Vagina (tissue), 2 donors: ENCODE results near the gene GBF1. TPM values are rescaled to one million over a fixed set of nuclear protein-coding genes. Genes with fewer than 3 reads are reported as not detected.

Source experiments
- DNase-seq, 2 donors: peaks; one replicate each; pipeline ENCODE4 v3.0.0-alpha.2; 2017; ENCODE audit errors: extremely low spot score in 2 of 2
- H3K27ac ChIP-seq: fragments of 200-600 bp; sonication (generic); one replicate; pipeline ENCODE4 v1.5.1; 2019
- H3K27me3 ChIP-seq: fragments of 200-600 bp; sonication (generic); one replicate; pipeline ENCODE4 v1.5.1; 2019
- H3K36me3 ChIP-seq, 2 donors: fragments of 200-600 bp; sonication (generic); one replicate each; pipeline ENCODE4 v1.5.1; 2017 to 2019
- H3K4me1 ChIP-seq: fragments of 200-600 bp; sonication (generic); one replicate; pipeline ENCODE4 v1.5.1; 2019
- H3K4me3 ChIP-seq, 2 donors: fragments of 200-600 bp; sonication (generic); 1 replicate in 1 of 2; 2 replicates in 1 of 2; pipeline ENCODE4 v1.5.1; 2016 to 2019
- H3K9me3 ChIP-seq: fragments of 200-600 bp; sonication (generic); one replicate; pipeline ENCODE4 v1.5.1; 2019
- POLR2A ChIP-seq, 2 donors: fragments of 450-650 bp; IDR thresholded peaks; one replicate each; pipeline ENCODE4 v1.6.1; 2017; ENCODE audit warnings: antibody characterized with exemption in 2 of 2, mild to moderate bottlenecking in 2 of 2, moderate library complexity in 2 of 2
- POLR2AphosphoS5 ChIP-seq, 2 donors: sonication (generic); formaldehyde crosslinking; IDR thresholded peaks; one replicate each; pipeline ENCODE4 v1.9.0; 2017; ENCODE audit warnings: antibody characterized with exemption in 2 of 2, mild to moderate bottlenecking in 2 of 2, low read depth in 1 of 2; ENCODE audit not compliant: insufficient read depth in 1 of 2
- intact Hi-C: fragments of 100-400 bp; cut with DNase I; formaldehyde crosslinking; loops from one replicate; pipeline ENCODE4 v1.15.1; 2023
- total RNA-seq: library from RNA; depleted of rRNA; stranded (reverse); fragments of >200 nt; gene quantifications from one replicate; pipeline ENCODE4 v1.2.3, GENCODE V29; 2016
- TF ChIP-seq, protein P1 (sequence below), 3 experiments: fragments of 450-650 bp in 2 of 3; fragments of 200-600 bp in 1 of 3; sonication (generic) in 1 of 3; IDR thresholded peaks; one replicate each; pipeline ENCODE4 v1.5.1; 2017 to 2019; ENCODE audit warnings: antibody characterized with exemption in 3 of 3, mild to moderate bottlenecking in 2 of 3, moderate library complexity in 2 of 3

GBF1 gene
- total RNA-seq, 1 donor from 2014 or later: 48.9 TPM

DNA sequence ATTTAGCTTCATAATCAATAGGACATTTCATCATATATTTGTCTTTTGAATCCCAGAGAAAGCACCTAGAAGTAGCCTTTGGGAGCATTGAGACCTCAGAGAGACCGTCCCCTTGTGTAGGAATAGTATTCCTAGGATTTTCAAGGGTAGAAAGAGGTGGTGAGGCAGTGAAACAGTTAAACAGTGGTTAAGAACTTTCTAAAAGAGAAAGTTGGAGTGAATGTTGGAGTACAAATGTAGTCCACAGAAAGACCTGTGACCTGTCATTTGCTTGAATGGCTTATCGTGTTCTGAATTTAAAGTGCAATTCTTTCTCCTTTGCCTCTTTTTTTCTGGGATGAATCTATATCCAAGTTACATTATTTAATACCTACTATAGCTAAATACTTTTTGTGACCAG is 30.0 kb downstream of the GBF1 start:
- Histone ChIP-seq H3K27me3 (no peaks in the 10 kb centered on the region), H3K4me3 (no peak overlapping the region), H3K36me3 (no peaks in the 10 kb centered on the region), H3K27ac (no peak overlapping the region), H3K4me1 (peaks cover 18% of the 10 kb centered on the region), H3K9me3 (no peaks in the 10 kb centered on the region)
- TF ChIP-seq POLR2AphosphoS5 (IDR thresholded peaks at IDR 0.05; ENCODE audit: insufficient read depth in 1 of 2, low read depth in 1 of 2) (no peak), POLR2A (IDR thresholded peaks at IDR 0.05) (no peak)
- TF ChIP-seq, protein P1, sequence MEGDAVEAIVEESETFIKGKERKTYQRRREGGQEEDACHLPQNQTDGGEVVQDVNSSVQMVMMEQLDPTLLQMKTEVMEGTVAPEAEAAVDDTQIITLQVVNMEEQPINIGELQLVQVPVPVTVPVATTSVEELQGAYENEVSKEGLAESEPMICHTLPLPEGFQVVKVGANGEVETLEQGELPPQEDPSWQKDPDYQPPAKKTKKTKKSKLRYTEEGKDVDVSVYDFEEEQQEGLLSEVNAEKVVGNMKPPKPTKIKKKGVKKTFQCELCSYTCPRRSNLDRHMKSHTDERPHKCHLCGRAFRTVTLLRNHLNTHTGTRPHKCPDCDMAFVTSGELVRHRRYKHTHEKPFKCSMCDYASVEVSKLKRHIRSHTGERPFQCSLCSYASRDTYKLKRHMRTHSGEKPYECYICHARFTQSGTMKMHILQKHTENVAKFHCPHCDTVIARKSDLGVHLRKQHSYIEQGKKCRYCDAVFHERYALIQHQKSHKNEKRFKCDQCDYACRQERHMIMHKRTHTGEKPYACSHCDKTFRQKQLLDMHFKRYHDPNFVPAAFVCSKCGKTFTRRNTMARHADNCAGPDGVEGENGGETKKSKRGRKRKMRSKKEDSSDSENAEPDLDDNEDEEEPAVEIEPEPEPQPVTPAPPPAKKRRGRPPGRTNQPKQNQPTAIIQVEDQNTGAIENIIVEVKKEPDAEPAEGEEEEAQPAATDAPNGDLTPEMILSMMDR (IDR thresholded peaks at IDR 0.05): no peak
- intact Hi-C loops: no loop called here
- no peak for DNase-seq

DNA sequence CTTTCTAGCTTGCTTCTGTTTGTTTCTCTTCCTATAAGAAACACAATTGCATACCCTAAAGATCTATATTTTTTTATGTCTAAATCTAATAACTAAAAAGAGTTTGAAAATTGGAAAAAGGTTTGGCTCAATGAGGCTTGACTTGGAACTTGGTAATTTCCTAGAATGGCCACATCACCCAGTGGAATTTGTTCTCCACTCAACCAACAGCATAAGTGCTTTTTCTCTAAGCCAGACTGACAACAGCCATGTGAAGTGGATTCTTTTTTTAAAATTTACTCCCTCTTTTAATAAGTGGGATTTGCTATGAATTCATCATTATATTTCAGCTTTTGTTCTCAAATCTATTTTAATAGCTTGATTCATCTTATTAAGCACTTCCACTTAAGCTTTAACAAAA is 33.8 kb downstream of the GBF1 start:
- H3K4me3 ChIP-seq: no peak overlapping the region
- DNase-seq: no peak
- intact Hi-C loops: no loop called here
- peaks cover 40% of the 10 kb centered on the region for H3K4me1 ChIP-seq
- TF ChIP-seq, protein P1 (IDR thresholded peaks at IDR 0.05): no peak
- TF ChIP-seq POLR2AphosphoS5 (IDR thresholded peaks at IDR 0.05; ENCODE audit: insufficient read depth in 1 of 2, low read depth in 1 of 2): no peak
- no peak for TF ChIP-seq POLR2A (IDR thresholded peaks at IDR 0.05)
- no peaks in the 10 kb centered on the region for H3K9me3 ChIP-seq
- no peaks in the 10 kb centered on the region for H3K27me3 ChIP-seq
- H3K27ac ChIP-seq: no peak overlapping the region
- H3K36me3 ChIP-seq: no peaks in the 10 kb centered on the region

DNA sequence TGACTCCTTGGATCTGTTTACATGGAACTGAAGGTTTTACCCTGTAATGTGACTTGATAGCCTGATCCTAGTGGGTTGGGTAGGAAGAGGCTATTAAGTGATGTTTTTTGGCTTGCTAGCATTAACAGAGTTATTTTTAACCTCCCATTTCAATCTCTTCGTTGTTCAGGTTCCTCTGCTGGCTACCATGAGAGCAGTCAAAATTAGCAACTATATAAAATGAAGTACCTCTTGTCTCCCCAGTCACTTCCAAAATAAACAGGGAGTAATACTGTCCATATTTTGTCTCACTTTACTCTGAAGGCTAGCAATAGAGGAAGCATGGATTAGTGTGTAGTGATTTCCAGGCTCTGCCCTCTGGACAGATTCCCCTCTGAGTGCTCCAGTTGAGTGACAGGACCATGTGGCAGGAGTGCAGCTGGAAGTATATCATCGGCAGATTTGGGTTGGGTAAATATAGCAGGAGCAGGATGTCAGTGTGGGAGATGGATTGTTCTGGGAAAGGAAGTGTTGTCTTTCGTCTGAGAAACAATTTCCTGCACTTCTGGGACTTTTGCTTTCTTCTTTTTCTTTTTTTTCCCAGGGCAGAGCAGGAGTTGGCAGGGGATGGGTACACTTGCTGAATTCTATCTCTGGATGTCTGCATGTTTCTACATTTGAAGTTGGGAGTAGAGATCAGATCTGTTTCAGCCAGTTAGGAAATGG is 35.2 kb downstream of the GBF1 start:
- no peak for DNase-seq
- peak overlapping the region; percentile 39 for H3K27ac ChIP-seq
- peaks cover 42% of the 10 kb centered on the region for H3K4me1 ChIP-seq
- no peaks in the 10 kb centered on the region for H3K27me3 ChIP-seq
- no peaks in the 10 kb centered on the region for H3K36me3 ChIP-seq
- intact Hi-C loops: no loop called here
- no peak overlapping the region for H3K4me3 ChIP-seq
- H3K9me3 ChIP-seq: no peaks in the 10 kb centered on the region
- no peak for TF ChIP-seq POLR2AphosphoS5 (IDR thresholded peaks at IDR 0.05; ENCODE audit: insufficient read depth in 1 of 2, low read depth in 1 of 2)
- TF ChIP-seq POLR2A (IDR thresholded peaks at IDR 0.05): no peak
- TF ChIP-seq, protein P1 (IDR thresholded peaks at IDR 0.05): no peak

DNA sequence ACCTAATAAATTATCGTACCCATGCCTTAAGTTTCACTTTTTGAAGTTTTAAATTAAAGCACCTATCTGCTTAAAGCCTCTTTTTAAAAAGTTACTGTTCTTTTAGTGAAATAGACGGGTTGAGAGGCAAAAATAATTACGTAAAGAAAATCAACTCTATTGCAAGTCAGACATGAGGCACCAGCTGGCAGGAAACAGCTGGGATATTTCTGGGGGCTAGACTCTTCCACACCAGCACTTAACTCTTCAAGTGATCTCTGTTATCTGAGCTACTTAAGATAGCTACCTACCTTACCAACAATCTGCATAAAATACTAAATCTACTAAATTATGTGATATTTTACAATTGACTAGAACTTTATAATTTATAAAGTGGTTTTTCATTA is 35.8 kb downstream of the GBF1 start:
- H3K27me3 ChIP-seq: no peaks in the 10 kb centered on the region
- peak overlapping the region; percentile 39 for H3K27ac ChIP-seq
- no peaks in the 10 kb centered on the region for H3K36me3 ChIP-seq
- TF ChIP-seq POLR2A (IDR thresholded peaks at IDR 0.05): no peak
- TF ChIP-seq, protein P1 (IDR thresholded peaks at IDR 0.05): no peak
- TF ChIP-seq POLR2AphosphoS5 (IDR thresholded peaks at IDR 0.05; ENCODE audit: insufficient read depth in 1 of 2, low read depth in 1 of 2): no peak
- intact Hi-C loops: no loop called here
- DNase-seq: no peak
- no peaks in the 10 kb centered on the region for H3K9me3 ChIP-seq
- H3K4me3 ChIP-seq: no peak overlapping the region
- peaks cover 43% of the 10 kb centered on the region for H3K4me1 ChIP-seq

DNA sequence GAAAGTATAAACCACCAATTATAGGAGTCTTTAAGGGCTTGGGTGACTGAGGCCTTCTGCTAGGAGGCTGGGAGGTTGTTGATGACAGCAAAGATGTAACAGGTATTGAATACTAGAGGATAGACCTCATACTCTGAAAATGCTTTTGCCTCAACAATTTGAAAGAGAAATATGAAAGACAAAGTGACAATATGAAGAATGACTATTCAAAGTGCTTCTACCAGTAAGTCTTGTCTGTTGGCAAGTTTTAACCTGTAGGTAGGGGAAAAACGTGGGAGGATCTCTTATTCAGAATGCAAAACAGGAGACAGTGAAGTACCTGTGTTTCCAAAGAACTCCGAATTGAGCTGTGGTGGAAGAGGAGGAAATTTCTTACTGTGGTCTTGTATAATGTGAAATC is 38.2 kb downstream of the GBF1 start:
- Histone ChIP-seq H3K36me3 (no peaks in the 10 kb centered on the region), H3K4me1 (peaks cover 44% of the 10 kb centered on the region), H3K4me3 (no peak overlapping the region), H3K27ac (no peak overlapping the region), H3K27me3 (no peaks in the 10 kb centered on the region), H3K9me3 (no peaks in the 10 kb centered on the region)
- TF ChIP-seq POLR2AphosphoS5 (IDR thresholded peaks at IDR 0.05; ENCODE audit: insufficient read depth in 1 of 2, low read depth in 1 of 2): no peak
- TF ChIP-seq, protein P1 (IDR thresholded peaks at IDR 0.05): no peak
- no peak for TF ChIP-seq POLR2A (IDR thresholded peaks at IDR 0.05)
- DNase-seq: no peak
- intact Hi-C loops: no loop called here
